Glomerular visceral epithelial cell (primary cell): ENCODE results near the gene NDUFA7.
"Not testable (repeated sequence)": the region's sequence is repeated elsewhere in the genome, so short reads cannot be mapped to it uniquely, and the experiment has no call there.

Experiments
- DNase-seq: peaks from one replicate; pipeline ENCODE4 v3.0.0-alpha.2; 2016; ENCODE audit errors: extremely low spot score

Gene NDUFA7

DNA sequence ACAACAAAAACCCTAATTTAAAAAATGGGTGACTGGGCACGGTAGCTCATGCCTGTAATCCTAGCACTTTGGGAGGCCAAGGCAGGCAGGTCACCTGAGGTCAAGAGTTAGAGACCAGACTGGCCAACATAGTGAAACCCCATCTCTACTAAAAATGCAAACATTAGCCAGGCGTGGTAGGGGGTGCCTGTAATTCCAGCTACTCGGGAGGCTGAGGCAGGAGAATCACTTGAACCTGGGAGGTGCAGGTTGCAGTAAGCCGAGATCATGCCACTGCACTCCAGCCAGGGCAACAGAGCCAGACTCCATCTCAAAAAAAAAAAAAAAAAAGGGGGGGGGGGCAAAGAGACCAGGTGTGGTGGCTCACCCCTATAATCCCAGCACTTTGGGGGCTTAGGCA, 56.9 kb downstream of the NDUFA7 start:
- not testable (repeated sequence) for DNase-seq

DNA sequence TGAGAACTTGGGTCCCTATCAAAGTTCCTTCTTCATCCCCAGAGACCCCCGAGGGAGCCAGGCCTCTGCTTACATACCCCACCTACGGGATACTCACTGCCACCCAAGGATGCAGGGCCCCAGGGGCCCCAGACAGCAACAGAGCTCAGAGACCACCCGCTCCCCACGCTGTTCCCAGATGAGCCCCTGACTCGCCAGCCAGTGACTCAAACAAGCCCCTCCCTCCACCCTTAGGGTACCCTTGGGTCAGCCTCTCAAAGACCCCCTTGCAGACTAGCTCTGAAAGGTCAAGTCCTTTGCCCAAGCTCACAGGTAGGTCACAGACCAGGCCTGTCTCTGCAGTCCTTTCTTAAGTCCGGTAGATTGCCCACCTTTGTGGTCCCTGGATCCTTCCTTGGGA, 58.7 kb downstream of the NDUFA7 start:
- no peak for DNase-seq

DNA sequence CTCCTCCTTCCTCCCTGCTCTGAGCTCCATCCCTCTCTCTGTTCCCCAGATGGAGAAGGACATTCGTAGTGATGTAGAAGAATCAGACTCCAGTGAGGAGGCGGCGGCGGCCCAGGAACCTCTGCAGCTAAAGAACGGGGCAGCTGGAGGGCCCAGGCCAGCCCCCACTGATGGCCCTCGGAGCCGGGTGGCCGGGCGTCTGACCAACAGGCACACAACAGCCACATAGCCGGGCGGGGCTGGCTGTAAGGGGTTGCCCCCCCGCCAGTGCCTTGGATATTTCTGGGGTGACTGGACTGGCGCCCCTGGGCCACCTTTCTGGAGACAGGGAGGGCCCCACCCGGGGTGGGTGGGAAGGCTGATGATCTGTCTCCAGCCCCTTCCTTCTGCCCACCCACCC, 59.3 kb downstream of the NDUFA7 start:
- no peak for DNase-seq

DNA sequence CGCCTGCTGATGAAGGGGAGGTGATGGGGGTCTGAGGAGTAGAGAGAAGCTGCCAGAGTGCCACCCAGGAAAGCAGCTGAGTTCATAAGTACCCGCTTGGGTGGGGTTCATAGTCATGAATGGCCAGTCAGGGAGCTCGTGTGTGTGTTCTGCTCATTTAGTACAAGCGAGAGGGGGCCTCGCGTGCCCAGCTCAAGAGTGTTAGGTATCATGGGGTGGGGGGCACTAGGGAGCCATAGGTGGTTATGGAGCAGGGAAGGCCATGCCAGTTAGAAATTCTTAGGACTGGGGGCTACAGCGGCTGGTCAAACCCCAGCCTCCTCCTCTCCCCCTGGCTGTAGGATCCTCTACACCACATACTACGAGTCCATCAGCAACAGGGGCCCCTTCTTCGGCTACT, 59.8 kb downstream of the NDUFA7 start:
- DNase-seq: no peak
